Measurements from ENCODE around the gene LGALS8.

Gene LGALS8

DNA sequence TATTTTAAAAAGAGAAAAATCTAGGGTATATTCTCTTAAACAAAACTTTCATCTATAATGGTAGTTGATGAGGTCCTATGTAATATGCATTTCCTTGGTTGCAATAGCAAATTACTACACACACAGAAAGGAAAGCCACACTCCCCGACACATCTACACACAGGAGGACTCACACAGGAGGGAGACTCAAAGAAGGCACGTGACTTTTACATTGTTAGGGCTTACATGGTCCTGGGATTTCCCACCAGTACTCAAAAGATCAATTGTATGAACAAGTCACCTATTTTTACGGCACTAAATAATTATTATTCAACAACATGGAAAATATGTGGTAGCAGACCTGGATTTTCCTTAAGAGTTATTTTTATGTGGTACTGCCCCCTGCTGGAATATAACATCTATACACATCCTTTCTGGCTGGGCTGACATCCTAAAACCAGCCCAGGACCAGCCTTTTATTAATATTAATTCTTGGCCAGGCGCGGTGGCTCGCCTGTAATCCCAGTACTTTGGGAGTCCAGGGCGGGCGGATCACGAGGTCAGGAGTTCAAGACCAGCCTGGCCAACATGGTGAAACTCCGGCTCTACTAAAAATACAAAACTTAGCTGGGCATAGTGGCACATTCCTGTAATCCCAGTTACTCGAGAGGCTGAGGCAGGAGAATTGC lies 33.9 kb upstream of the LGALS8 start:
- POLR2A ChIA-PET (ENCODE audit: low non-redundant PET) = no interaction called here
- H3K27ac ChIP-seq = no peak overlapping the region
- CTCF ChIA-PET = interaction anchor here (0.6 to 1.1 kb wide), 2 partner anchors 323 to 386 kb away, joined by 3 to 5 read pairs; no protein-coding TSS in a partner anchor
- TF ChIP-seq, protein P1, sequence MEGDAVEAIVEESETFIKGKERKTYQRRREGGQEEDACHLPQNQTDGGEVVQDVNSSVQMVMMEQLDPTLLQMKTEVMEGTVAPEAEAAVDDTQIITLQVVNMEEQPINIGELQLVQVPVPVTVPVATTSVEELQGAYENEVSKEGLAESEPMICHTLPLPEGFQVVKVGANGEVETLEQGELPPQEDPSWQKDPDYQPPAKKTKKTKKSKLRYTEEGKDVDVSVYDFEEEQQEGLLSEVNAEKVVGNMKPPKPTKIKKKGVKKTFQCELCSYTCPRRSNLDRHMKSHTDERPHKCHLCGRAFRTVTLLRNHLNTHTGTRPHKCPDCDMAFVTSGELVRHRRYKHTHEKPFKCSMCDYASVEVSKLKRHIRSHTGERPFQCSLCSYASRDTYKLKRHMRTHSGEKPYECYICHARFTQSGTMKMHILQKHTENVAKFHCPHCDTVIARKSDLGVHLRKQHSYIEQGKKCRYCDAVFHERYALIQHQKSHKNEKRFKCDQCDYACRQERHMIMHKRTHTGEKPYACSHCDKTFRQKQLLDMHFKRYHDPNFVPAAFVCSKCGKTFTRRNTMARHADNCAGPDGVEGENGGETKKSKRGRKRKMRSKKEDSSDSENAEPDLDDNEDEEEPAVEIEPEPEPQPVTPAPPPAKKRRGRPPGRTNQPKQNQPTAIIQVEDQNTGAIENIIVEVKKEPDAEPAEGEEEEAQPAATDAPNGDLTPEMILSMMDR (conservative IDR thresholded peaks at IDR 0.05; ENCODE audit: low read depth) = peak; percentile 22; the same call in 1 of the 2 replicates
- DNase-seq (ENCODE audit: low spot score) = peak; percentile 53

DNA sequence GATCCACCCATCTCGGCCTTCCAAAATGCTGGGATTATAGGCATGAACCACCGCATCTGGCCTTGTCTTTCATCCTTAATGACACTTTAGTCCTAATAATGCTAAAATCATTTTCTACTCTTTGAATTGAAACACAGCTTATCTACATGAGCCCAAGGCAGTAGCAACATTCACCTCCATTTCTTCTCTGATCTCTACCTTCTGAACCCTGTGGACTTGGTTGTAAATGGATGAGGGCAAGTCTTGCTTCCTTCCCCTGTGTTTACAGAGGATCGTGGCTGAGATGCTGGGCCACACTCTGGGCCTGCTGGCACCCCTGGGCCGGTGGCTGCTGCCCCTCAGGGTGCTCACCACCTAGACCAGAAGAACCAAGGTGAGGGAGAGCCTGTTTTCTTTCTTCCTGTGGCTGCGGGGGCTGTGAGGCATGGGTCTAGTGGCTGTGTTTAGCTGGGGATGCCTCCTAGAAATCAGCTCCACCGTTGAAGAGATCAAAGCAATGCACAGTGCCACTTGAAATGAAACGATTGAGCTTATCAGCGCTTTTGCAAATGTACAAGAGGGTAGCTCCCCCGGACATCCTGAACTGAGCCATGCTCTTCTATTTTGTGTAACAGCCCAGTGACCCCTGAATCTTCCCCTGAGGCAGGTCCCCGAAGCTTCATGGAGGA lies 32.2 kb upstream of the LGALS8 start:
- POLR2A ChIA-PET (ENCODE audit: low non-redundant PET) = interaction anchor here (0.5 kb wide), 1 partner anchor 319 kb away, joined by 4 read pairs; no protein-coding TSS in a partner anchor
- no peak for DNase-seq (ENCODE audit: low spot score)

DNA sequence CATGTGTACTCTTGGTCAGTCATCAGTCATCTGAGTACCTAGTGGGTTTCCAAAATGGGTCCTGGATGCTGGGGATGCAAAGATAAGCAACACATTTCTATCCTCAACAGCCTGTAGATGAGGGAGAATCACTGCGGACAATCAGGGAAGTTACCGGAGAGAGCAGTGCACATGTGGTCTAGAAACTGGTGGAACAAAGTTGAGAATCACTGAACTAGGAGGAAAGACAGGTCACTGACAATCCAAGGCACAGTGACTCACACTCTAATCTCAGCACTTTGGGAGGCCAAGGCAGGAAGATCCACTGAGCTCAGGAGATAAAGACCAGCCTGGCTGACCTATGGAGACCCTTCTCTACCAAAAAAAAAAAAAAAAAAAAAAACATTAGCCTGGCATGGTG lies 31.4 kb upstream of the LGALS8 start:
- no peak for DNase-seq (ENCODE audit: low spot score)
- POLR2A ChIA-PET (ENCODE audit: low non-redundant PET) = interaction anchor here (0.7 kb wide), 1 partner anchor 270 kb away, joined by 3 read pairs; no protein-coding TSS in a partner anchor
- CTCF ChIA-PET = interaction anchor here (0.6 to 1.0 kb wide), 3 partner anchors 24 to 331 kb away, joined by 3 to 4 read pairs (median 3); no protein-coding TSS in a partner anchor
- TF ChIP-seq, protein P1 (conservative IDR thresholded peaks at IDR 0.05; ENCODE audit: low read depth) = no peak
- H3K27ac ChIP-seq = no peak overlapping the region

More for the DNA sequence above, 32.2 kb upstream of the LGALS8 start:
- no peak overlapping the region for H3K27ac ChIP-seq
- TF ChIP-seq, protein P1 (conservative IDR thresholded peaks at IDR 0.05; ENCODE audit: low read depth) = no peak
- CTCF ChIA-PET = interaction anchor here (0.6 to 1.0 kb wide), 3 partner anchors 23 to 37 kb away, joined by 3 to 4 read pairs (median 3); no protein-coding TSS in a partner anchor

DNA sequence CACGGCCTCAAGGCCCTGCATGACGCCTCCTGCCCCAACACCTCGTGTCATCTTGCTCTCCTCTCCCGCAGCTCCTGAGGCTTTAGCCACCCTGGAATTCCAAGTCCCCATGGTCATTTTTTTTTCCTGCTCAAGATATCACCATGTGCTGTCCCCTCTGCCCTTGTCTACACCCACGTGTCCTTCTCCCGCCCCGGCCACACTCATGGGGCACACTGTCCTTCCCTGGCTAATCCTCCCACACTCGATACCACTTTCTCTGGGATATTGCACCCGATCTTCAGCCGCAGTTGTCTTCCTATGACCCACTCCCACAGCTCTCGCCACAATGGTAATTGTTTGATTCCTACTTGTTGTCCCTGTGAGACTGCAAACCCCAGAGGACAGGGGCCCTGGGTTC lies 29.7 kb upstream of the LGALS8 start:
- POLR2A ChIA-PET (ENCODE audit: low non-redundant PET) = no interaction called here
- H3K27ac ChIP-seq = no peak overlapping the region
- no peak for DNase-seq (ENCODE audit: low spot score)
- CTCF ChIA-PET = no interaction called here
- TF ChIP-seq, protein P1 (conservative IDR thresholded peaks at IDR 0.05; ENCODE audit: low read depth) = no peak

DNA sequence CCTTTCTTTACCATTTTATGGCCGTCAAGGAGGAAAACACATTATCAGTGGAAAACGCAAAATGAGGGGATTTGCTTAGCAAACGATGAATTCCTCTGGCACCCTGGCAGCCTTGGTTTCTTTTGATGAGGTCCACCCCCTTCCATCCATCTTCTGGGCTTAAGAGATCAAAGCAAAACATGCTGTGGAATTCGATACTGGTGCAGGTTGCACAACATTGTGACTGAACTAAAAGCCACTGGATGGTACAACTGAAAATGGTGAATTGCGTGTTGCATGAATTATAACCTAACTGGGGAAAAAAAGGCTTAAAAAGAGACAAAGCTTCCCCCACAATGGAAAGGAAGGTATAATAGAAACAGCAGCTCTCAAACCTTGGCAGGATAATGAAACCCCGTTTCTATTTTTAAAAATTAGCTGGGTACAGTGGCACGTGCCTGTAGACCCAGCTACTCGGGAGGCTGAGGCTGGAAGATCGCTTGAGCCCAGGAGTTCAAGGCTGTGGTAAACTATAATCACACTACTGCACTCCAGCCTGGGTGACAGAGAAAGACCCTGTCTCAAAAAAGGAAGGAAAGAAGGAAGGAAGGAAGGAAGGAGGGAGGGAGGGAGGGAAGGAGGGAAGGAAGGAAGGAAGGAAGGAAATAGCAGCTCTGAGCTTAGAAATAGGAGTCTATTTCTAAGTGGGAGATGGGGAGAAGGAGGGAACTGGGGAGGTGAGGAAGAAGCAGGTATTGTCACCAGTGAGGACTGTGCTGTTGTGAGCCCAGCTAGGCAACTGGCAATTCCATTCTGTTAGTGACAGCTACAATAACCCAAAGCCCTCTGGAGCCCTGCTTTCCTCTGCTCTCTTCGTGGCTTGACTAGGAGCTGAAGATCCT lies 29.0 kb upstream of the LGALS8 start:
- TF ChIP-seq, protein P1 (conservative IDR thresholded peaks at IDR 0.05; ENCODE audit: low read depth) = no peak
- ChIA-PET CTCF (interaction anchor here (1.2 kb wide), 1 partner anchor 13 kb away, joined by 3 read pairs; no protein-coding TSS in a partner anchor), POLR2A (ENCODE audit: low non-redundant PET) (no interaction called here)
- no peak overlapping the region for H3K27ac ChIP-seq
- DNase-seq (ENCODE audit: low spot score) = no peak

Data from RWPE1 (cell line).